Ishikawa (cell line): Measurements from ENCODE around the gene HOXA4.

Source experiments
- CEBPB ChIP-seq: IDR thresholded peaks from 2 replicates; pipeline ENCODE4 v1.6.1; 2012
- CREB1 ChIP-seq: IDR thresholded peaks from 2 replicates; pipeline ENCODE4 v1.6.1; 2012; ENCODE audit warnings: low read depth
- EGR1 ChIP-seq: IDR thresholded peaks from 2 replicates; pipeline ENCODE4 v1.6.1; 2012
- EP300 ChIP-seq: IDR thresholded peaks from 2 replicates; pipeline ENCODE4 v1.6.1; 2012; ENCODE audit warnings: borderline replicate concordance
- FOXM1 ChIP-seq: IDR thresholded peaks from 2 replicates; pipeline ENCODE4 v1.6.1; 2012; ENCODE audit warnings: low read depth, borderline replicate concordance
- MAX ChIP-seq: IDR thresholded peaks from 2 replicates; pipeline ENCODE4 v1.6.1; 2012
- NFIC ChIP-seq: IDR thresholded peaks from 2 replicates; pipeline ENCODE4 v1.6.1; 2012
- RAD21 ChIP-seq: IDR thresholded peaks from 2 replicates; pipeline ENCODE4 v1.6.1; 2012; ENCODE audit warnings: low read depth
- REST ChIP-seq: IDR thresholded peaks from 2 replicates; pipeline ENCODE4 v1.6.1; 2012; ENCODE audit warnings: low read depth, mild to moderate bottlenecking
- TAF1 ChIP-seq: IDR thresholded peaks from 2 replicates; pipeline ENCODE4 v1.6.1; 2012; ENCODE audit warnings: low read depth, mild to moderate bottlenecking
- TCF12 ChIP-seq: IDR thresholded peaks from 2 replicates; pipeline ENCODE4 v1.6.1; 2012; ENCODE audit warnings: low read depth
- TEAD4 ChIP-seq: IDR thresholded peaks from 2 replicates; pipeline ENCODE4 v1.6.1; 2012
- USF1 ChIP-seq: IDR thresholded peaks from 2 replicates; pipeline ENCODE4 v1.6.1; 2012
- YY1 ChIP-seq: IDR thresholded peaks from 2 replicates; pipeline ENCODE4 v1.6.1; 2012; ENCODE audit warnings: low read depth
- ZBTB7A ChIP-seq: IDR thresholded peaks from 2 replicates; pipeline ENCODE4 v1.6.1; 2012; ENCODE audit warnings: low read depth

HOXA4 gene

GRCh38 chr7:27114881-27115220 is 15.7 kb downstream of the HOXA4 start:
- no peak for TF ChIP-seq ZBTB7A
- no peak for TF ChIP-seq TCF12
- no peak for TF ChIP-seq MAX
- no peak for TF ChIP-seq NFIC
- no peak for TF ChIP-seq RAD21
- TF ChIP-seq CREB1 = no peak
- no peak for TF ChIP-seq REST
- TF ChIP-seq EP300 = no peak
- no peak for TF ChIP-seq TEAD4
- no peak for TF ChIP-seq CEBPB
- no peak for TF ChIP-seq FOXM1
- no peak for TF ChIP-seq TAF1
- no peak for TF ChIP-seq YY1
- TF ChIP-seq USF1 = no peak
- TF ChIP-seq EGR1 = no peak

GRCh38 chr7:27113991-27114769 is 16.4 kb downstream of the HOXA4 start:
- TF ChIP-seq CREB1 (no peak), TEAD4 (no peak), RAD21 (no peak), NFIC (no peak), EP300 (no peak)

GRCh38 chr7:27112955-27113949 is 17.3 kb downstream of the HOXA4 start:
- TF ChIP-seq MAX (no peak), ZBTB7A (no peak)

GRCh38 chr7:27112361-27112760 is 18.2 kb downstream of the HOXA4 start:
- no peak for TF ChIP-seq EGR1

- no peak for TF ChIP-seq TCF12
Measured at GRCh38 chr7:27111751-27112277, 18.7 kb downstream of the HOXA4 start.

- TF ChIP-seq EP300 = no peak
- TF ChIP-seq CREB1 = no peak
- TF ChIP-seq EGR1 = no peak
- TF ChIP-seq RAD21 = no peak
- no peak for TF ChIP-seq MAX
- TF ChIP-seq CEBPB = no peak
Measured at GRCh38 chr7:27111042-27111750, 19.4 kb downstream of the HOXA4 start.

GRCh38 chr7:27110186-27111031 is 20.1 kb downstream of the HOXA4 start:
- no peak for TF ChIP-seq TAF1
- no peak for TF ChIP-seq TEAD4
- TF ChIP-seq MAX = no peak
- no peak for TF ChIP-seq CREB1
- no peak for TF ChIP-seq RAD21
- TF ChIP-seq FOXM1 = no peak
- no peak for TF ChIP-seq REST
- TF ChIP-seq EGR1 = no peak
